Adipocyte (in vitro differentiated cells): ENCODE results near the gene SH3D19.
"Not testable (repeated sequence)": the region's sequence is repeated elsewhere in the genome, so short reads cannot be mapped to it uniquely, and the experiment has no call there.

Source experiments
- DNase-seq: peaks from one replicate; pipeline ENCODE4 v3.0.0-alpha.2; 2015; ENCODE audit warnings: low read depth
- H3K27me3 ChIP-seq: replicated peaks from 2 replicates; pipeline ENCODE4 v1.7.0; 2013; ENCODE audit warnings: mild to moderate bottlenecking, low read length, moderate library complexity; ENCODE audit not compliant: control insufficient read depth, insufficient read depth
- H3K36me3 ChIP-seq: 2 replicates; pipeline ENCODE4 v1.7.0; 2013; ENCODE audit warnings: low read length, mild to moderate bottlenecking, moderate library complexity; ENCODE audit not compliant: control insufficient read depth, insufficient read depth, severe bottlenecking
- H3K4me1 ChIP-seq: 2 replicates; pipeline ENCODE4 v1.7.0; 2013; ENCODE audit warnings: mild to moderate bottlenecking, low read length, moderate library complexity; ENCODE audit not compliant: control insufficient read depth, insufficient read depth
- H3K4me3 ChIP-seq: 2 replicates; pipeline ENCODE4 v1.7.0; 2013; ENCODE audit warnings: mild to moderate bottlenecking, low read length, moderate library complexity
- H3K9ac ChIP-seq: 2 replicates; pipeline ENCODE4 v1.7.0; 2013; ENCODE audit warnings: mild to moderate bottlenecking, low read length, moderate library complexity
- H3K9me3 ChIP-seq: 2 replicates; pipeline ENCODE4 v1.7.0; 2013; ENCODE audit warnings: mild to moderate bottlenecking, low read length, moderate library complexity; ENCODE audit not compliant: control insufficient read depth

The SH3D19 gene

GRCh38 chr4:151266497-151266896 lies 58.9 kb downstream of the SH3D19 start:
- H3K27me3 ChIP-seq = no peaks in the 10 kb centered on the region
- DNase-seq = peak; percentile 17
- H3K4me3 ChIP-seq = no peak overlapping the region
- H3K9me3 ChIP-seq = no peaks in the 10 kb centered on the region
- H3K4me1 ChIP-seq = peaks cover 15% of the 10 kb centered on the region
- H3K36me3 ChIP-seq = no peaks in the 10 kb centered on the region
- H3K9ac ChIP-seq = no peak overlapping the region

- peaks cover 15% of the 10 kb centered on the region for H3K4me1 ChIP-seq
- DNase-seq = no peak
- H3K36me3 ChIP-seq = no peaks in the 10 kb centered on the region
- no peaks in the 10 kb centered on the region for H3K9me3 ChIP-seq
- H3K9ac ChIP-seq = no peak overlapping the region
- no peak overlapping the region for H3K4me3 ChIP-seq
- no peaks in the 10 kb centered on the region for H3K27me3 ChIP-seq
Measured at GRCh38 chr4:151263455-151263854, 62.0 kb downstream of the SH3D19 start.

- no peak for DNase-seq
- H3K9me3 ChIP-seq = no peaks in the 10 kb centered on the region
- H3K4me3 ChIP-seq = no peak overlapping the region
Measured at GRCh38 chr4:151260526-151260925, 64.9 kb downstream of the SH3D19 start.

GRCh38 chr4:151259752-151260151 lies 65.7 kb downstream of the SH3D19 start:
- H3K36me3 ChIP-seq = no peaks in the 10 kb centered on the region
- no peaks in the 10 kb centered on the region for H3K9me3 ChIP-seq
- no peak overlapping the region for H3K4me3 ChIP-seq
- H3K4me1 ChIP-seq = peaks cover 15% of the 10 kb centered on the region
- no peak for DNase-seq
- no peaks in the 10 kb centered on the region for H3K27me3 ChIP-seq
- no peak overlapping the region for H3K9ac ChIP-seq

More at GRCh38 chr4:151260526-151260925, 64.9 kb downstream of the SH3D19 start:
- H3K4me1 ChIP-seq = peaks cover 15% of the 10 kb centered on the region
- H3K9ac ChIP-seq = no peak overlapping the region
- H3K36me3 ChIP-seq = no peaks in the 10 kb centered on the region
- no peaks in the 10 kb centered on the region for H3K27me3 ChIP-seq

- Histone ChIP-seq H3K4me3 (no peak overlapping the region), H3K9ac (no peak overlapping the region), H3K27me3 (no peaks in the 10 kb centered on the region), H3K9me3 (no peaks in the 10 kb centered on the region), H3K4me1 (peaks cover 10% of the 10 kb centered on the region), H3K36me3 (no peaks in the 10 kb centered on the region)
- DNase-seq = no peak
Measured at GRCh38 chr4:151257704-151258103, 67.7 kb downstream of the SH3D19 start.

- no peak for DNase-seq
- Histone ChIP-seq H3K9me3 (no peaks in the 10 kb centered on the region), H3K4me1 (no peaks in the 10 kb centered on the region), H3K36me3 (no peaks in the 10 kb centered on the region), H3K4me3 (no peak overlapping the region), H3K9ac (no peak overlapping the region), H3K27me3 (no peaks in the 10 kb centered on the region)
Measured at GRCh38 chr4:151256134-151256533, 69.3 kb downstream of the SH3D19 start.

GRCh38 chr4:151255680-151256079 lies 69.7 kb downstream of the SH3D19 start:
- not testable (repeated sequence) for H3K9me3 ChIP-seq, H3K36me3 ChIP-seq, H3K4me1 ChIP-seq, H3K9ac ChIP-seq, H3K27me3 ChIP-seq, H3K4me3 ChIP-seq, DNase-seq

GRCh38 chr4:151255226-151255625 lies 70.2 kb downstream of the SH3D19 start:
- H3K27me3 ChIP-seq, H3K4me3 ChIP-seq, H3K4me1 ChIP-seq, H3K9ac ChIP-seq, H3K9me3 ChIP-seq, DNase-seq, H3K36me3 ChIP-seq: not testable (repeated sequence)

GRCh38 chr4:151251603-151252304 lies 73.7 kb downstream of the SH3D19 start:
- H3K4me1 ChIP-seq = no peaks in the 10 kb centered on the region
- H3K9ac ChIP-seq = no peak overlapping the region
- no peaks in the 10 kb centered on the region for H3K27me3 ChIP-seq
- DNase-seq = no peak
- H3K36me3 ChIP-seq = no peaks in the 10 kb centered on the region
- no peaks in the 10 kb centered on the region for H3K9me3 ChIP-seq
- no peak overlapping the region for H3K4me3 ChIP-seq

- no peaks in the 10 kb centered on the region for H3K4me1 ChIP-seq
- no peak overlapping the region for H3K9ac ChIP-seq
- no peaks in the 10 kb centered on the region for H3K27me3 ChIP-seq
- DNase-seq = no peak
- H3K36me3 ChIP-seq = no peaks in the 10 kb centered on the region
- H3K9me3 ChIP-seq = no peaks in the 10 kb centered on the region
- no peak overlapping the region for H3K4me3 ChIP-seq
Measured at GRCh38 chr4:151250706-151251105, 74.7 kb downstream of the SH3D19 start.

- Histone ChIP-seq H3K4me3 (no peak overlapping the region), H3K36me3 (no peaks in the 10 kb centered on the region), H3K4me1 (no peaks in the 10 kb centered on the region), H3K9ac (no peak overlapping the region), H3K9me3 (no peaks in the 10 kb centered on the region), H3K27me3 (no peaks in the 10 kb centered on the region)
- DNase-seq = no peak
Measured at GRCh38 chr4:151248519-151248918, 76.9 kb downstream of the SH3D19 start.

- H3K27me3 ChIP-seq = no peaks in the 10 kb centered on the region
- H3K9ac ChIP-seq = no peak overlapping the region
- H3K36me3 ChIP-seq = no peaks in the 10 kb centered on the region
- H3K4me3 ChIP-seq = no peak overlapping the region
- H3K4me1 ChIP-seq = no peaks in the 10 kb centered on the region
- DNase-seq = no peak
- H3K9me3 ChIP-seq = no peaks in the 10 kb centered on the region
Measured at GRCh38 chr4:151247395-151247794, 78.0 kb downstream of the SH3D19 start.
